GM12878 (cell line): Measurements from ENCODE around the gene CTNNA2. TPM values are rescaled to one million over a fixed set of nuclear protein-coding genes. Genes with fewer than 3 reads are reported as not detected.

Experiments used
- ATAC-seq: fragments of 200-7000 bp; cut with Tn5 transposase; 3 replicates; pipeline ENCODE4 v1.9.1; 2020; ENCODE audit warnings: mild to moderate bottlenecking, moderate library complexity
- BruUV-seq: library from RNA; stranded (reverse); fragments of 400-500 nt; replicated peaks from 2 replicates; lab custom pipeline; 2021; lab: Mats Ljungman, UMichigan
- CTCF ChIA-PET: fragments of 300-600 bp; sonication (Branson Sonifier 250); formaldehyde crosslinking; extraction: SDS; loops from one replicate; lab custom pipeline; 2021; ENCODE audit warnings: inconsistent platforms; lab: Yijun Ruan, JAX
- POLR2A ChIA-PET: fragments of 350-600 bp; formaldehyde crosslinking; extraction: SDS; loops from one replicate; lab custom pipeline; 2021; ENCODE audit warnings: inconsistent platforms; lab: Charles Lee
- RAD21 ChIA-PET: fragments of 300-600 bp; sonication (Branson Sonifier 250); formaldehyde crosslinking; loops from one replicate; lab custom pipeline; 2023; ENCODE audit warnings: antibody characterized with exemption; ENCODE audit not compliant: unreplicated experiment; lab: Charles Lee
- SMC1A ChIA-PET: fragments of 300-600 bp; sonication (Branson Sonifier 250); formaldehyde crosslinking; loops from one replicate; lab custom pipeline; 2023; ENCODE audit not compliant: unreplicated experiment, uncharacterized antibody; lab: Charles Lee
- DNase-seq: peaks from one replicate; pipeline ENCODE4 v3.0.0-alpha.2; 2011; ENCODE audit warnings: low read depth, low spot score
- FAIRE-seq: peaks from 3 replicates; lab custom pipeline; 2011; peaks lifted over from hg19 to GRCh38; lab: Jason Lieb, UNC
- H2AFZ ChIP-seq: 2 replicates; pipeline ENCODE4 v1.6.0; 2011; ENCODE audit warnings: low read depth, low read length, control low read depth; ENCODE audit not compliant: control insufficient read depth
- H3K27ac ChIP-seq: 2 replicates; pipeline ENCODE4 v1.5.1; 2011; ENCODE audit warnings: control low read depth; ENCODE audit not compliant: control insufficient read depth, insufficient read depth
- H3K27me3 ChIP-seq, 2 experiments: replicated peaks in 1 of 2; 2 replicates each; pipeline versions ENCODE4 v1.6.0 to v1.6.1; 2011; ENCODE audit warnings: low read length in 1 of 2; ENCODE audit not compliant: control insufficient read depth in 2 of 2, insufficient read depth in 2 of 2
- H3K36me3 ChIP-seq, 2 experiments: 2 replicates each; pipeline ENCODE4 v1.5.1; 2011; ENCODE audit warnings: low read length in 1 of 2; ENCODE audit not compliant: control insufficient read depth in 2 of 2, insufficient read depth in 2 of 2
- H3K4me1 ChIP-seq: 2 replicates; pipeline ENCODE4 v1.6.1; 2011; ENCODE audit warnings: mild to moderate bottlenecking, low read length, moderate library complexity, mixed read lengths; ENCODE audit not compliant: control insufficient read depth, insufficient read depth
- H3K4me2 ChIP-seq: 2 replicates; pipeline ENCODE4 v1.6.0; 2011; ENCODE audit warnings: control low read depth; ENCODE audit not compliant: control insufficient read depth, insufficient read depth
- H3K4me3 ChIP-seq: fragments of 200-600 bp; sonication (generic); 2 replicates; pipeline ENCODE4 v1.5.1; 2016
- H3K79me2 ChIP-seq: 2 replicates; pipeline ENCODE4 v1.6.0; 2011; ENCODE audit warnings: low read length; ENCODE audit not compliant: control insufficient read depth, insufficient read depth
- H3K9ac ChIP-seq: 2 replicates; pipeline ENCODE4 v1.8.0; 2011; ENCODE audit warnings: low read length, control low read depth, mixed read lengths; ENCODE audit not compliant: control insufficient read depth, insufficient read depth
- H3K9me3 ChIP-seq: replicated peaks from 3 replicates; pipeline ENCODE4 v1.5.1; 2011; ENCODE audit warnings: mild to moderate bottlenecking, low read length; ENCODE audit not compliant: control insufficient read depth, insufficient read depth
- H4K20me1 ChIP-seq: 2 replicates; pipeline ENCODE4 v1.6.0; 2011; ENCODE audit not compliant: control insufficient read depth, insufficient read depth
- BHLHE40 ChIP-seq, 2 experiments: fragments of 450-650 bp in 1 of 2; IDR thresholded peaks; 2 replicates each; pipeline ENCODE4 v1.6.1; 2011 to 2017; ENCODE audit warnings: low read depth in 2 of 2, borderline replicate concordance in 1 of 2, improper control_type of control experiment in 1 of 2, low read length in 1 of 2, mild to moderate bottlenecking in 1 of 2
- CEBPB ChIP-seq, 2 experiments: fragments of 150-350 bp in 1 of 2; IDR thresholded peaks; 2 replicates each; pipeline ENCODE4 v1.6.1; 2012 to 2014; ENCODE audit warnings: low read depth in 2 of 2, low read length in 2 of 2, borderline replicate concordance in 1 of 2, inconsistent platforms in 1 of 2
- HCFC1 ChIP-seq: fragments of 150-350 bp; IDR thresholded peaks from 2 replicates; pipeline ENCODE4 v1.6.1; 2014; ENCODE audit warnings: low read length
- JUNB ChIP-seq: IDR thresholded peaks from 2 replicates; pipeline ENCODE4 v1.6.1; 2016; ENCODE audit warnings: antibody characterized with exemption, mild to moderate bottlenecking
- NFXL1 ChIP-seq: fragments of 450-650 bp; IDR thresholded peaks from 2 replicates; pipeline ENCODE4 v1.6.1; 2017; ENCODE audit warnings: antibody characterized with exemption, mild to moderate bottlenecking, borderline replicate concordance
- POU2F2 ChIP-seq: IDR thresholded peaks from 3 replicates; pipeline ENCODE4 v1.6.1; 2011; ENCODE audit warnings: low read depth, mild to moderate bottlenecking, low read length, borderline replicate concordance
- RAD51 ChIP-seq: fragments of 450-650 bp; IDR thresholded peaks from 2 replicates; pipeline ENCODE4 v1.6.1; 2016; ENCODE audit warnings: moderate library complexity, mild to moderate bottlenecking, inconsistent platforms
- RBBP5 ChIP-seq: fragments of 200-600 bp; sonication (generic); conservative IDR thresholded peaks from 2 replicates; pipeline ENCODE4 v1.6.1; 2016
- SPI1 ChIP-seq: IDR thresholded peaks from 2 replicates; pipeline ENCODE4 v1.6.1; 2011; ENCODE audit warnings: low read depth, mild to moderate bottlenecking, low read length, moderate library complexity, borderline replicate concordance; ENCODE audit not compliant: insufficient read depth
- YBX1 ChIP-seq: fragments of 450-650 bp; IDR thresholded peaks from 2 replicates; pipeline ENCODE4 v1.6.1; 2016; ENCODE audit warnings: antibody characterized with exemption
- ZNF274 ChIP-seq: IDR thresholded peaks from one replicate; pipeline ENCODE4 v1.8.0; 2011; ENCODE audit not compliant: insufficient read length, insufficient read depth
- WGBS: methylation state at CpG from one replicate; pipeline ENCODE4 v1.1.6; 2016; ENCODE audit warnings: low lambda C conversion rate; ENCODE audit not compliant: insufficient replicate concordance, insufficient coverage; ENCODE audit errors: missing lambda C conversion rate; 5-methylcytosine and 5-hydroxymethylcytosine counted together
- in situ Hi-C: fragments of 300-500 bp; cut with MboI; formaldehyde crosslinking; loops from 9 replicates; pipeline ENCODE4 v1.14.3; 2018; ENCODE audit warnings: mixed read lengths
- intact Hi-C: fragments of 100-400 bp; cut with micrococcal nuclease; formaldehyde crosslinking; loops from one replicate; pipeline ENCODE4 v1.14.2; 2022; ENCODE audit not compliant: unreplicated experiment
- polyA plus RNA-seq, 11 experiments: library from polyadenylated mRNA; depleted of rRNA in 4 of 11; unstranded in 6 of 11; stranded (reverse) in 5 of 11; fragments of >200 nt; fragmentation: Nextera tagmentation in 4 of 11; fragmentation: Illumina TruSeq in 1 of 11; extraction: Ambion mirVana in 4 of 11; extraction: Trizol in 1 of 11; gene quantifications; 1 replicate in 1 of 11; 2 replicates in 10 of 11; pipeline versions ENCODE4 v1.2.1 to v1.2.3, GENCODE V29; 2011 to 2016; ENCODE audit warnings: inconsistent platforms in 2 of 11, missing spikeins in 2 of 11, low read depth in 1 of 11
- total RNA-seq, 4 experiments: library from RNA; depleted of rRNA in 3 of 4; stranded (reverse); fragments of >200 nt in 3 of 4; fragmentation: Illumina TruSeq in 1 of 4; extraction: Trizol in 1 of 4; gene quantifications; 2 replicates each; pipeline versions ENCODE4 v1.2.1 to v1.2.3, GENCODE V29; 2013 to 2021
- TF ChIP-seq, protein P1 (sequence below): fragments of 450-650 bp; formaldehyde crosslinking; IDR thresholded peaks from 2 replicates; pipeline ENCODE4 v1.4.0; 2022; ENCODE audit warnings: mild to moderate bottlenecking, moderate library complexity

Gene CTNNA2
- total and polyA plus RNA-seq, 10 of the 15 experiments (the other 5 are each of a cell fraction or from before 2014, with no cell fraction given): 2.4 to 36.2 (median 6.6) TPM

DNA sequence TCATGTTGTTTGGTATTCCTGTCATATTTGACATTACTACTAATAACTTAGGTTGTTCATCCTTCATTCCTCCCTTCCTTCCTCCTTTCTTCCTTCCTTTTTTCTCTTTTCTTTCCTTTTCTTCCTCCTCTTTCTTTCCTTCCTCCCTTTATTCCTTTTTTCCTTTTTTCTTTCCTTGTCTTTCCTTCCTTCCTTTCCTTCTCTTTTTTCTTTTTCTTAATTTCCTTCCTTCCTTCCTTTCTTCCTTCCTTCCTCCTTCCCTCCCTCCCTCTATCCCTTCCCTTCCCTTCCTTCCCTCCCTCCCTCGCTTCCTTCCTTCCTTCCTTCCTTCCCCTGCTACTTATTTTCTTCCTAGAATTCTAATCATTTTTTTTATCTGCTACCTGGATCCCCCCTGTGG, 66.1 kb downstream of the CTNNA2 start:
- no peaks in the 10 kb centered on the region for H3K36me3 ChIP-seq

More for the DNA sequence above, 66.1 kb downstream of the CTNNA2 start:
- Histone ChIP-seq H3K9ac (no peak overlapping the region), H4K20me1 (no peaks in the 10 kb centered on the region), H3K27ac (no peak overlapping the region), H3K79me2 (no peaks in the 10 kb centered on the region), H3K27me3 (no peaks in the 10 kb centered on the region), H2AFZ (no peak overlapping the region), H3K4me2 (no peak overlapping the region), H3K4me3 (no peak overlapping the region), H3K9me3 (no peaks in the 10 kb centered on the region), H3K4me1 (no peaks in the 10 kb centered on the region)
- intact Hi-C loops: no loop called here
- WGBS: 11% methylated on average over 1 of the region's 1 CpG
- POLR2A ChIA-PET: no interaction called here
- TF ChIP-seq JUNB: no peak
- TF ChIP-seq BHLHE40 (IDR thresholded peaks at IDR 0.05; ENCODE audit: borderline replicate concordance in 1 of 2, low read depth in 2 of 2, low read length in 1 of 2): no peak
- no peak for TF ChIP-seq YBX1
- no peak for TF ChIP-seq RAD51
- TF ChIP-seq, protein P1, sequence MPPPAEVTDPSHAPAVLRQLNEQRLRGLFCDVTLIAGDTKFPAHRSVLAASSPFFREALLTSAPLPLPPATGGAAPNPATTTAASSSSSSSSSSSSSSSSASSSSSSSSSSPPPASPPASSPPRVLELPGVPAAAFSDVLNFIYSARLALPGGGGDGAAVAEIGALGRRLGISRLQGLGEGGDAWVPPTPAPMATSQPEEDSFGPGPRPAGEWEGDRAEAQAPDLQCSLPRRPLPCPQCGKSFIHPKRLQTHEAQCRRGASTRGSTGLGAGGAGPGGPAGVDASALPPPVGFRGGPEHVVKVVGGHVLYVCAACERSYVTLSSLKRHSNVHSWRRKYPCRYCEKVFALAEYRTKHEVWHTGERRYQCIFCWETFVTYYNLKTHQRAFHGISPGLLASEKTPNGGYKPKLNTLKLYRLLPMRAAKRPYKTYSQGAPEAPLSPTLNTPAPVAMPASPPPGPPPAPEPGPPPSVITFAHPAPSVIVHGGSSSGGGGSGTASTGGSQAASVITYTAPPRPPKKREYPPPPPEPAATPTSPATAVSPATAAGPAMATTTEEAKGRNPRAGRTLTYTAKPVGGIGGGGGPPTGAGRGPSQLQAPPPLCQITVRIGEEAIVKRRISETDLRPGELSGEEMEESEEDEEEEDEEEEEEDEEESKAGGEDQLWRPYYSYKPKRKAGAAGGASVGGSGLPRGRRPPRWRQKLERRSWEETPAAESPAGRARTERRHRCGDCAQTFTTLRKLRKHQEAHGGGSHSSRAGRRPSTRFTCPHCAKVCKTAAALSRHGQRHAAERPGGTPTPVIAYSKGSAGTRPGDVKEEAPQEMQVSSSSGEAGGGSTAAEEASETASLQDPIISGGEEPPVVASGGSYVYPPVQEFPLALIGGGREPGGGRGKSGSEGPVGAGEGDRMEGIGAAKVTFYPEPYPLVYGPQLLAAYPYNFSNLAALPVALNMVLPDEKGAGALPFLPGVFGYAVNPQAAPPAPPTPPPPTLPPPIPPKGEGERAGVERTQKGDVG (CRISPR knock-in tag): no peak
- no peak for TF ChIP-seq HCFC1
- TF ChIP-seq CEBPB (IDR thresholded peaks at IDR 0.05; ENCODE audit: borderline replicate concordance in 1 of 2, low read depth in 2 of 2, low read length in 2 of 2): no peak
- TF ChIP-seq RBBP5: no peak
- no peak for TF ChIP-seq SPI1
- TF ChIP-seq POU2F2: no peak
- no peak for TF ChIP-seq NFXL1
- no peak for TF ChIP-seq ZNF274
- BruUV-seq: no TSS peak
- SMC1A ChIA-PET: no interaction called here
- ATAC-seq (no peak), FAIRE-seq (no peak), DNase-seq (no peak)
- CTCF ChIA-PET: no interaction called here
- RAD21 ChIA-PET: no interaction called here
- in situ Hi-C loops: no loop called here
